Activated CD4-positive, CD25-positive, alpha-beta regulatory T cell treated with anti-CD3 and anti-CD28 coated beads, Interleukin-2, amount 50 U/mL, for 16 hours (primary cell): ENCODE results near the gene FRMD4B.

Experiments used
- DNase-seq: peaks from one replicate; pipeline ENCODE4 v3.0.0-alpha.2; 2020; ENCODE audit warnings: low read depth, low spot score

Gene FRMD4B

GRCh38 chr3:69405067-69405466, 19.2 kb upstream of the FRMD4B start:
- DNase-seq = no peak

GRCh38 chr3:69403454-69403853, 17.6 kb upstream of the FRMD4B start:
- no peak for DNase-seq

GRCh38 chr3:69400683-69401082, 14.8 kb upstream of the FRMD4B start:
- no peak for DNase-seq

- no peak for DNase-seq
These were observed 7.0 kb upstream of the FRMD4B start for GRCh38 chr3:69392850-69393249.

GRCh38 chr3:69392415-69392814, 6.5 kb upstream of the FRMD4B start:
- DNase-seq = no peak

GRCh38 chr3:69391554-69391953, 5.7 kb upstream of the FRMD4B start:
- DNase-seq = no peak

- DNase-seq = no peak
These were observed 4.9 kb upstream of the FRMD4B start for GRCh38 chr3:69390771-69391170.

GRCh38 chr3:69389520-69390248, 3.8 kb upstream of the FRMD4B start:
- no peak for DNase-seq

GRCh38 chr3:69388241-69388640, 2.4 kb upstream of the FRMD4B start:
- no peak for DNase-seq

GRCh38 chr3:69386556-69387385, 883 bp upstream of the FRMD4B start:
- no peak for DNase-seq

GRCh38 chr3:69385123-69385722, 665 bp downstream of the FRMD4B start:
- DNase-seq = no peak

- DNase-seq = no peak
These were observed 1.6 kb downstream of the FRMD4B start for GRCh38 chr3:69384326-69384725.

- no peak for DNase-seq
These were observed 6.2 kb downstream of the FRMD4B start for GRCh38 chr3:69379661-69380060.

- no peak for DNase-seq
These were observed 7.6 kb downstream of the FRMD4B start for GRCh38 chr3:69378112-69378802.

GRCh38 chr3:69377262-69377661, 8.6 kb downstream of the FRMD4B start:
- DNase-seq = no peak

- no peak for DNase-seq
These were observed 9.2 kb downstream of the FRMD4B start for GRCh38 chr3:69376731-69377130.

- no peak for DNase-seq
These were observed 14.1 kb downstream of the FRMD4B start for GRCh38 chr3:69371816-69372215.

- no peak for DNase-seq
These were observed 15.0 kb downstream of the FRMD4B start for GRCh38 chr3:69370901-69371301.

GRCh38 chr3:69370156-69370883, 15.6 kb downstream of the FRMD4B start:
- DNase-seq = no peak

- no peak for DNase-seq
These were observed 17.7 kb downstream of the FRMD4B start for GRCh38 chr3:69368129-69368741.

- no peak for DNase-seq
These were observed 18.3 kb downstream of the FRMD4B start for GRCh38 chr3:69367586-69367985.
